OCI-LY7 (cell line): ENCODE measurements around the gene GSTT2. TPM values are rescaled to one million over a fixed set of nuclear protein-coding genes. Genes with fewer than 3 reads are reported as not detected.
A peak's percentile ranks its signal among the peaks of the same experiment; 100 is the strongest.

Experiments
- BruUV-seq: library from RNA; stranded (reverse); fragments of 400-500 nt; replicated peaks from 2 replicates; lab custom pipeline; 2021; lab: Mats Ljungman, UMichigan
- CTCF ChIA-PET: fragments of 300-600 bp; sonication (Branson Sonifier 250); formaldehyde crosslinking; loops from one replicate; lab custom pipeline; 2022; ENCODE audit warnings: antibody characterized with exemption; ENCODE audit not compliant: unreplicated experiment; lab: Charles Lee
- POLR2A ChIA-PET: fragments of 300-600 bp; sonication (Branson Sonifier 250); formaldehyde crosslinking; loops from one replicate; lab custom pipeline; 2022; ENCODE audit warnings: antibody characterized with exemption; lab: Charles Lee
- DNase-seq: peaks from one replicate; pipeline ENCODE4 v3.0.0-alpha.2; 2015; ENCODE audit warnings: low spot score
- H2AFZ ChIP-seq: fragments of 200-600 bp; sonication (generic), shearing (Covaris generic); 2 replicates; pipeline ENCODE4 v1.6.1; 2014; ENCODE audit warnings: mild to moderate bottlenecking, antibody characterized with exemption, low read length, moderate library complexity
- H3K27ac ChIP-seq: fragments of 200-600 bp; sonication (generic); 2 replicates; pipeline ENCODE4 v1.5.1; 2014; ENCODE audit warnings: mixed run types, low read depth, mild to moderate bottlenecking, moderate library complexity, low read length, inconsistent platforms; ENCODE audit not compliant: poor library complexity, severe bottlenecking
- H3K36me3 ChIP-seq: fragments of 200-600 bp; sonication (generic); 2 replicates; pipeline ENCODE4 v1.6.1; 2014; ENCODE audit warnings: mild to moderate bottlenecking, antibody characterized with exemption, low read length, moderate library complexity, mixed read lengths; ENCODE audit not compliant: insufficient read depth
- H3K4me1 ChIP-seq: fragments of 200-600 bp; sonication (generic); 2 replicates; pipeline ENCODE4 v1.5.1; 2014; ENCODE audit warnings: mild to moderate bottlenecking, low read length; ENCODE audit not compliant: insufficient read depth, poor library complexity, severe bottlenecking
- H3K4me2 ChIP-seq: fragments of 200-600 bp; sonication (generic); 2 replicates; pipeline ENCODE4 v1.6.1; 2014; ENCODE audit warnings: mild to moderate bottlenecking, low read length
- H3K4me3 ChIP-seq: fragments of 200-600 bp; sonication (generic); 2 replicates; pipeline ENCODE4 v1.5.1; 2014; ENCODE audit warnings: mild to moderate bottlenecking, low read depth, low read length; ENCODE audit not compliant: poor library complexity, severe bottlenecking
- H3K79me2 ChIP-seq: fragments of 200-600 bp; sonication (generic); 2 replicates; pipeline ENCODE4 v1.6.1; 2016; ENCODE audit warnings: low read depth, mild to moderate bottlenecking, low read length, moderate library complexity, mixed read lengths; ENCODE audit not compliant: insufficient read depth
- H3K9me2 ChIP-seq: fragments of 200-600 bp; sonication (generic); 2 replicates; pipeline ENCODE4 v1.6.1; 2016; ENCODE audit warnings: mild to moderate bottlenecking, low read length, mixed read lengths; ENCODE audit not compliant: insufficient read depth
- H3K9me3 ChIP-seq: fragments of 200-600 bp; sonication (generic); 2 replicates; pipeline ENCODE4 v1.6.1; 2014; ENCODE audit warnings: mild to moderate bottlenecking, mixed run types, low read length, mixed read lengths
- H4K20me1 ChIP-seq: fragments of 200-600 bp; sonication (generic); 2 replicates; pipeline ENCODE4 v1.6.1; 2014; ENCODE audit warnings: mild to moderate bottlenecking, antibody characterized with exemption, low read length, moderate library complexity, mixed read lengths; ENCODE audit not compliant: insufficient read depth
- EZH2phosphoT487 ChIP-seq: fragments of 200-600 bp; sonication (generic); IDR thresholded peaks from 2 replicates; pipeline ENCODE4 v1.6.1; 2018; ENCODE audit warnings: low read depth, borderline replicate concordance, mild to moderate bottlenecking, mixed run types, antibody characterized with exemption, low read length, moderate library complexity, mixed read lengths
- intact Hi-C: fragments of 100-400 bp; cut with micrococcal nuclease; formaldehyde crosslinking; loops from one replicate; pipeline ENCODE4 v1.10.0; 2022; ENCODE audit not compliant: unreplicated experiment
- total RNA-seq, 2 experiments: library from RNA; depleted of rRNA in 1 of 2; stranded (reverse); fragments of >200 nt in 1 of 2; shearing (Covaris generic) in 1 of 2; gene quantifications; 2 replicates each; pipeline ENCODE4 v1.2.3, GENCODE V29; 2014 to 2022
- TF ChIP-seq, protein P1 (sequence below): fragments of 200-600 bp; sonication (generic); conservative IDR thresholded peaks from 2 replicates; pipeline ENCODE4 v1.5.1; 2014; ENCODE audit warnings: mild to moderate bottlenecking, antibody characterized with exemption, low read length, moderate library complexity, mixed read lengths

The GSTT2 gene
- total RNA-seq, 2 experiments from 2014 or later = not detected

- POLR2A ChIA-PET = no interaction called here
- peaks cover 34% of the 10 kb centered on the region; the same call in 1 of the 2 replicates for H3K79me2 ChIP-seq
- H3K4me2 ChIP-seq = no peak overlapping the region
- no peak overlapping the region for H2AFZ ChIP-seq
- CTCF ChIA-PET = no interaction called here
- no peak overlapping the region for H3K4me3 ChIP-seq
- no peaks in the 10 kb centered on the region for H3K9me2 ChIP-seq
- H3K4me1 ChIP-seq = peaks cover 20% of the 10 kb centered on the region
- peaks cover 5% of the 10 kb centered on the region; the same call in 1 of the 2 replicates for H4K20me1 ChIP-seq
- no peak overlapping the region for H3K27ac ChIP-seq
- no TSS peak for BruUV-seq
- H3K36me3 ChIP-seq = peaks cover 25% of the 10 kb centered on the region
- DNase-seq = no peak
- 0 out of 2 replicates have a peak, but pooled peaks cover 7% of the 10 kb centered on the region for H3K9me3 ChIP-seq
- intact Hi-C loops = no loop called here
- no peak for TF ChIP-seq EZH2phosphoT487
- TF ChIP-seq, protein P1, sequence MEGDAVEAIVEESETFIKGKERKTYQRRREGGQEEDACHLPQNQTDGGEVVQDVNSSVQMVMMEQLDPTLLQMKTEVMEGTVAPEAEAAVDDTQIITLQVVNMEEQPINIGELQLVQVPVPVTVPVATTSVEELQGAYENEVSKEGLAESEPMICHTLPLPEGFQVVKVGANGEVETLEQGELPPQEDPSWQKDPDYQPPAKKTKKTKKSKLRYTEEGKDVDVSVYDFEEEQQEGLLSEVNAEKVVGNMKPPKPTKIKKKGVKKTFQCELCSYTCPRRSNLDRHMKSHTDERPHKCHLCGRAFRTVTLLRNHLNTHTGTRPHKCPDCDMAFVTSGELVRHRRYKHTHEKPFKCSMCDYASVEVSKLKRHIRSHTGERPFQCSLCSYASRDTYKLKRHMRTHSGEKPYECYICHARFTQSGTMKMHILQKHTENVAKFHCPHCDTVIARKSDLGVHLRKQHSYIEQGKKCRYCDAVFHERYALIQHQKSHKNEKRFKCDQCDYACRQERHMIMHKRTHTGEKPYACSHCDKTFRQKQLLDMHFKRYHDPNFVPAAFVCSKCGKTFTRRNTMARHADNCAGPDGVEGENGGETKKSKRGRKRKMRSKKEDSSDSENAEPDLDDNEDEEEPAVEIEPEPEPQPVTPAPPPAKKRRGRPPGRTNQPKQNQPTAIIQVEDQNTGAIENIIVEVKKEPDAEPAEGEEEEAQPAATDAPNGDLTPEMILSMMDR = no peak
Observed at GRCh38 chr22:24026733-24027132, 46.8 kb downstream of the GSTT2 start.

DNA sequence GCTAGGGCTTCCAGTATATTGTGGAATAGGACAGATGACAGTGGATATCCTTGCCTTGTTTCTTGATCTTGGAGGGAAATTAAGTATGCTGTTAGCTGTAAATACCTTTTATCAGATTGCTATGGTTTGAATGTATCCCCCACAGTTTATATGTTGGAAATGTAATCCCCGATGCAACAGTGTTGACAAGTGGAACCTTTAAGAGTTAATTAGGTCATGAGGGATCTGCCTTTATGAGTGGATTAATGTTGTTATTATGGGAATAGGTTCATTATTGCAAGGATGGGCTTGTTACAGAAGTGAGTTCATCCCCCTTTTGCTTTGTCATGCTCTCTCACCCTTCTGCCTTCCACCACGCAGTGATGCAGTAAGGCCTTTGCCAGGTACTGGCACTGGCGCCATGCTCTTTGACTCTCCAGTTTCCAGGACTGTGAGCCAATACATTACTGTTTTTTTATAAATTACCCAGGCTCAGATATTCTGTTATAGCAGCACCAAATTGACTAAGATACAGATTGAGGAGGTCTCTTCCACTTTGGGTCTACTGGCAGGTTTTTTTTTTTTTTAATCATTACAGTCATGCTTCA lies 47.5 kb downstream of the GSTT2 start:
- H3K4me3 ChIP-seq = no peak overlapping the region
- DNase-seq = no peak
- peaks cover 25% of the 10 kb centered on the region for H3K36me3 ChIP-seq
- ChIA-PET POLR2A (interaction anchor here (1.2 kb wide), 1 partner anchor 14 kb away, joined by 3 read pairs; no protein-coding TSS in a partner anchor), CTCF (interaction anchor here (0.6 kb wide), 1 partner anchor 15 kb away, joined by 3 read pairs; no protein-coding TSS in a partner anchor)
- peaks cover 38% of the 10 kb centered on the region; the same call in 1 of the 2 replicates for H3K79me2 ChIP-seq
- H3K9me2 ChIP-seq = no peaks in the 10 kb centered on the region
- H4K20me1 ChIP-seq = peaks cover 5% of the 10 kb centered on the region; the same call in 1 of the 2 replicates
- H3K27ac ChIP-seq = no peak overlapping the region
- H3K4me2 ChIP-seq = no peak overlapping the region
- intact Hi-C loops = no loop called here
- H3K9me3 ChIP-seq = 0 out of 2 replicates have a peak, but pooled peaks cover 7% of the 10 kb centered on the region
- no TSS peak for BruUV-seq
- TF ChIP-seq, protein P1 = no peak
- no peak for TF ChIP-seq EZH2phosphoT487
- no peak overlapping the region for H2AFZ ChIP-seq
- H3K4me1 ChIP-seq = peaks cover 20% of the 10 kb centered on the region

- no peak overlapping the region for H2AFZ ChIP-seq
- intact Hi-C loops = no loop called here
- peak overlapping the region; percentile 47 for H3K4me2 ChIP-seq
- ChIA-PET CTCF (interaction anchor here (0.6 kb wide), 1 partner anchor 15 kb away, joined by 3 read pairs; no protein-coding TSS in a partner anchor), POLR2A (interaction anchor here (1.2 kb wide), 1 partner anchor 15 kb away, joined by 3 read pairs; no protein-coding TSS in a partner anchor)
- peaks cover 36% of the 10 kb centered on the region; the same call in 1 of the 2 replicates for H3K79me2 ChIP-seq
- H3K4me1 ChIP-seq = peaks cover 20% of the 10 kb centered on the region
- H3K9me3 ChIP-seq = 0 out of 2 replicates have a peak, but pooled peaks cover 4% of the 10 kb centered on the region
- no peak for TF ChIP-seq EZH2phosphoT487
- TF ChIP-seq, protein P1 = no peak
- H3K27ac ChIP-seq = no peak overlapping the region
- H4K20me1 ChIP-seq = peaks cover 5% of the 10 kb centered on the region; the same call in 1 of the 2 replicates
- peaks cover 24% of the 10 kb centered on the region for H3K36me3 ChIP-seq
- DNase-seq = no peak
- H3K4me3 ChIP-seq = no peak overlapping the region
- BruUV-seq = no TSS peak
- no peaks in the 10 kb centered on the region for H3K9me2 ChIP-seq
Observed at GRCh38 chr22:24027991-24028390, 48.1 kb downstream of the GSTT2 start.
